ENCODE data around the gene IGSF21.
A peak's percentile ranks its signal among the peaks of the same experiment; 100 is the strongest.
"Not testable (repeated sequence)": the region's sequence is repeated elsewhere in the genome, so short reads cannot be mapped to it uniquely, and the experiment has no call there.

The IGSF21 gene

DNA sequence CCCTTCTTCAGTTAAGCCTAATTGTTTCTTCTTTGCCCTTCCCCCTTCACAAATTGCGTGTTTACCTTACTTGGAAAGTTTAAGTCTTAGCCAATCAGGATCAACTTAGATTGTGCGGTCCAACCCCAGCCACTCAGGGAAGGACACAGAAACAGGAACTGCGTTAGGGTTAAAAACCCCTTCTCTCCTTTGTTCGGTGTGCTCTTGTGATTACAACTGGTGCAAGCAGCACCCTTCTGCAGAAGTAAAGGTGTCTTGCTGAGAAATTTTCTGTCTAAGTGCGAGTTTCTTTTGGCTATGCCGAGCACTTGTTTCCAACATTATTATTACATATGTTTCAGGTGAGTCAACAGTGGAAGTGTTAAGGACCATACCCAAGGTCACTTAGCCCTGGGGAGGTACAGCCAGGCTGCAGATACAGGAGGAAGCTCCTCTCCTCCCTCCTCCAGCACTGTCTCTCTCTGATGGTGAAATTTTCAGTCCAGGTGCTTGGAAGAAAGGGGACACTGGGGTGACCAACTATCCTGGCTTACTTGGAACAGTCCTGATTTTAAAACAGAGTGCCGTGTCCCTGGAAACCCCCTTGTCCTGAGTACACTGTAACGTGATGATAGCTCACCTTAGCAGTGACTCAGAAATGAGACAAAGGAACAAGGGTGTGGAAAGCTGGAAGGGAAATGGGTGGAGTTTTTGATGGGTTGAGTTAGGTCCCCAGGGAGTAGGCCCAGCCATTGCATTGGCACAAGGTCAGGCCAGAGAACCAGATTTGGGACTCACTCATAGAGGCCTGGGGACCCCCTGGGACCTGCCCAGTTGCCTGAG lies 304.4 kb downstream of the IGSF21 start:
- no peak for DNase-seq

DNA sequence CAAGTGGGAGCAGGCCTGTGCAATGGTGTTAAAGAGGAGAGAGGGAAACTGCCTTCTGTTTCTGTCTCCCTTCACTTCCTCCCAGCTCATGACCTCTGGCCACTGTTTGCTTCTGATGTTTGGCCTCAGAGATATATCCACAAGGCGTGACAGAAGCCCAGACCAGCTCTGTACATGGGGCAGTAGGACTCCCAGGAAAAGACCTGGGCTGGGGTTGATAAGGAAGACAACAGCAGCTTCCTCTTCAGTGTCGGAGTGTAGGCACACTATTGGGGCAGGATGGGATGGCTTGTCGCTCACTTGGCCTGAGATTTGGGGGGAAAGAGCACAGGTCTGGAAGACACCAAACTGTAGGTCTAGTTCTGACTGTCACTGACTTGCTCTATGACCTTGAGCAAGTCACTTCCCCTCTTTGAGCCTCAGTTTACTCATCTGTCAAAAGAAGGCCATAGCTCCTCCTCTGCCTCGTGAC lies 305.3 kb downstream of the IGSF21 start:
- DNase-seq, result no peak

DNA sequence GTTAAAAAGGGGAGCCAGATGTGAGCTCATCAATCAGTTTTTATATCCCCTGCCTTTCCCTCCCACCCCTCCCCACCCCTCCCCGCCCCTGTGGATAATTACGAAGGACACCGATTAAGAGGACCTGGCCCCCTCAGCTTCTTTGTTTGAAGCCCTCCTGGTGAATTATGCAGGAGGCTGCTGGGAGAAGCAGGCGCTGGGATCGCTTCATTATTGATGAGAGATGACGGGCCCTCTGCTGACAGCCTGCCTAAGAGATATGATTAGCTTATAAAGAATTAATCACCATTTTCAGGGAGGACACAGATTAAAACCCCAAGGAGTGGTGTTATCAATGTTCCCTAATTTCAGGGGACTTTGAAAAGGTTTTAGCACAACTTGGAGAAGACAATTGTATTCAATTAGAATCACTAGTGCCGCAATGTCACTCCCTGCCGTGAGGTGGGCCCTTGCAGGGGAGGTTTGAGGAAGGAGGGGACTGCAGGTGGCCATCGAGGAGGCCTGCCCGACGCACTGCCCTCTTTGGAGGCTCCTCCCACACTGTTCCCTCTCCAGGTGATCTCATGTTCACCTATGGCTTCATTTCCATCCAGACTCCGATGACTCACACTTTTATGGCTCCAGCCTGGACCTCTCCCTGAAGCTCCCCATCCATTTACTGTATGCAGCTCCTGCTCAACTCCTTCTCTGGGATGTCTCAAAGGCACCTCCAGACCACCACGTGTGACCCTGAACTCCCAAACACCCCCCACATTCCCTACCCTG lies 306.1 kb downstream of the IGSF21 start:
- peak; percentile 10 for DNase-seq

DNA sequence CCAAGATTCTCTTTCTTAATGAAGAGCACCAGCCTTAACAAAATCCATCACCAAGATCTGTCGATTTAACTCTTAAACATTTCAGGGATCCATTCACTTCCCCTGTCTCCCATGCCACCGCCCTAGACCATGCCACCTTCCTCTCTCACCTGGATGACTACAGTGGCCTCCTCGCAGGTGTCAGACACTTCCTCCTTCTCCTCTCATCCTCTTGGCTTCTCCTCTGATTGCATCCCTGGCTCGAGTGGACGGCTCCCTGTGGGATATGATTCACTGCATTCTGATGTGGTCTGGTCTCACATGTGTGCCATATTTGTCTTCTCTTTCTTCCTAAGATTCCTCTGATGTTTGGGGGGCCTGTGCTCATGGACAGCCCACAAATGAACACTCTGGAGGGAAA lies 306.7 kb downstream of the IGSF21 start:
- DNase-seq, result no peak

DNA sequence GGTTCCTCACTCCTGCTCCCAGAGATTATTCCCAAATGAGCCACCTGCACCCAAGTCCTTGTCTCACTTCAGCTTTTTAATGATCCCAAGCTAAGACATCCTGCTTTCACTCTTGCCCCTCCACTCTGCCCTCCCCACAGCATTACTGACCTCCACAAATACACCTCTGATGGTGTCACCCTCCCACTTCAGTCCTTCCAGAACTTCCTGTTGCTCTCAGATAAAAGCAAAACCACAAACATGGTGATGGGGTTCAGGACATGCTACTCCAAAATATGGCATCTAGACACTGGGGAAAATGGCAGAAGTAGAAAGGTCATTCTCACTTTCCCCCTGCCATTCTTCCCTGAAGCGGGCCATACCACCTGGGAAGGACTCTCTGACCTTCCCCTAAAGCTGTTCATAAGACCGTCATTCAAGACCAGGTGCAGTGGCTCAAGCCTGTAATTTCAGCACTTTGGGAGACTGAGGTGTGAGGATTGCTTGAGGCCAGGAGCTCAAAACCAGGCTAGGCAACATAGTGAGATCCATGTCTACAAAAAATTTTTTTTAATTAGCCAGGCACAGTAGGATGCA lies 307.4 kb downstream of the IGSF21 start:
- no peak for DNase-seq

DNA sequence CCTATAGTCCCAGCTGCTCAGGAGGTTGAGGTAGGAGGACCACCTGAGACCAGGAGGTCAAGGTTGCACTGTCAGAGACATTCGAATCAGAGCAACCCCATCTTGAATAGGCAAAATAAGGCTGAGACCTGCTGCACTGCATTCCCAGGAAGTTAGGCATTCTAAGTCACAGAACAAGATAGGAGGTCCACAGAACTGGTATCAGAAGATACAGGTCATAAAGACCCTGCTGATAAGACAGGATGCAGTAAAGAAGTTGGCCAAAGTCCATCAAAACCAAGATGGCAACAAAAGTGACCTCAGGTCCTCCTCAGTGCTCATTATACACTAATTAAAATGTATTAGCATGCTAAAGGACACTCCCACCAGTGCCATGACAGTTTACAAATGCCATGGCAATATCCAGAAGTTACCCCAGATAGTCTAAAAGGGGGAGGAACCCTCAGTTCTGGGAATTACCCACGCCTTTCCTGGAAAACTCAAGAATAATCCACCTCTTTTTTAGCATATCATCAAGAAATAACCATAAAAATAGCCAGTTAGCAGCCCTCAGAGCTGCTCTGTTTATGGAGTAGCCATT lies 307.9 kb downstream of the IGSF21 start:
- DNase-seq, result no peak

DNA sequence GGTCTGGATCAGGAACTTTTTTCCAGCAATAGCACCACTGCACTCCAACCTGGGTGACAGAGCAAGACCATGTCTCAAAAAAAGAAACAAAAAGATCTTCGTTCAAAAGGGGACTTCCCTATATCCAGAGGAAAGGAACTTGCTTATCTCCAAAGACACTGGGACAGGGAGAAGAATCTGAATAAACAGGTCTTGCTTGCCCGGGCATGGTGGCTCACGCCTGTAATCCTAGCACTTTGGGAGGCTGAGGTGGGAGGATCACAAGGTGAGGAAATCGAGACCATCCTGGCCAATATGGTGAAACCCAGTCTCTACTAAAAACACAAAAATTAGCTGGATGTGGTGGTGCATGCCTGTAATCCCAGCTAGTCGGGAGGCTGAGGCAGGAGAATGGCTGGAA lies 308.5 kb downstream of the IGSF21 start:
- DNase-seq, result not testable (repeated sequence)

DNA sequence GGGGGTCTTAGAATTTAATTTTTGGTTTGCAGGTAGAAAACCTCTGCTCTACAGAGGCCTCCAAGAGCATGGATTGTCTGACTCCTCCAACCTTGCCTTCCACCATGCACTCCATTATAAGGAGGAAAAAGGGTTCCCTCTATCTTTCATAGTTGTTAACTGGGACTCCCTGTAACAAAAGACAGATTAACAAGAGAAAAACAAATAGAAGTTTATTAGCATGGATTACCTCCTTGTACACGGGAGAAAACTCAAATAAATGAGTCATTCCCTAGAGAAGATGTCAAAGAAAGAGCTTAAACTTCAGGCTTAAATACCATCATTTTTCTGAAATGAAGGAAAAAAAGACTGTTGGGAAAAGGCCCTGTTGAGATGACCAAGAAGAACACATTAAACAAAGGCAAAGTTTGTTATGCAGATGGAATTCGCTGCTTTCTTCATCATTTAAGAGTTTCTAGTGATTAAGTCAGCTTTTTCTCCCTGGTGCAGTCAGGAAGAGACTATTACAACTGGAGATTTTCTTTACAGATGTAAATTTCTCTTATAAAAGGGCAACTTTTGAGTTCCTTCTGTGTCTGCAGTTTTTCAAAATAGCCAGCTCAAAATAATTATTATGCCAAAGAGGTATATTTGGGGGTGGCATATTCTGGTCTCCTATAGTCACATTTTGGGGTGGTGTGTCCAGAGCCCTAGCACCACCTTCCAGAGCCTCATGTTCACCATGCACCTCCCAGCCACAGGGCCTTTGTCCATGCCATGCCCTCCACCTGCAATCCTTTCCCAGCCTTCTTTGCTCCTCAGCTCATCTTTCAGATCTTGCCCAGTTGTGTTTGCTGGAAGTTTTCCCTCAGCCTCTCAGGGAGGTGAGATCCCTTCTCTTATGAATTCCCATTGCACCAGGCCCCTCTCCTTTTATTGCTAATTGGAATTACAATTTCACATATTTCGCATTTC lies 310.0 kb downstream of the IGSF21 start:
- no peak for DNase-seq

DNA sequence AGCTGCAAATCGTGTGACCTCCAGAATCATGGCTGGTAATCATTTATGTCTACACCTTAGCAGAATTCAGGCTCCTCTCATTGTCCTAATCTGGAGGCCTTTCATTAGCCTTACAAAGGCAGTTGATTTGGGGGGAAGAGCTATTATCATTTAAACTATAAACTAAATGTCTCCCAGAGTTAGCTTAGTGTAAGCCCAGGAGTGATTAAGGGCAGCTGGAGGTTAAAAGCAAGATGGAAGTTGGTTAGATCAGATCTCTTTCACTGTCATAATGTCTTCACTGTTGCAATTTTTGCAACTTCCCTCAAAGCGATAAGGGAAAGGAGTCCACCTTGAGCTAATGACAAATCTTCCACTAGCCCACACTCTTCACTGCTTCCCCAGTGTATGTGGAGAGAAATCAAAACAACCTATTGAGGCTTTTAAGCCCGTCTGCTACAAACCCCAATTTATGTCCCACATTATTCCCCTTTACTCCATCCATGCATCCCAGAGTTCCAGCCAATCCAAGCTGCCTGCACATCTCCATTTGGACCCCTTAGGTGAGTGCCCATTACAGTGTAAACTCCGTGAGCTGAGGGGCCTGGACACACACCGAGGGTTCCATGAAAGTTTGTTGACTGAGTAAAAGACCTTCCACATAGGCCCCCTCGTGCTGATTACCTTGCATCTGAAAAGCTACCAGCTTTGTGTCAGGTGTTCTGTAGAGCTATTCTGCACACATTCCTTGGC lies 311.7 kb downstream of the IGSF21 start:
- DNase-seq, result no peak

DNA sequence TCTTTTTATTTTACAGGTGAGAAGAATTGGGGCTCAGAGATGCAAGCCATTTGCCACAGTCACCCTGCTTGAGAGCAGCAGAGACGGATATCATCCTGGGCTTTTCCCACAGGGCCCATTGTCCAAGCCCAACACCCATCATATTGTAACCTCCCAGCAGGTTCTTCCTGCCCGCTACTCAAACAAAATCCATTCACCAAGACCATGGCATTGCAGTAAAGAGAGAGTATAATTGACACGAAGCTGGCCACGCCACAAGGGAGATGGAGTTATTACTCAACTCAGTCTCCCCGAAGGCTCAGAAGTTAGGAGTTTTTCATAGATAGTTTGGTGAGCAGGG lies 312.2 kb downstream of the IGSF21 start:
- DNase-seq, result no peak

DNA sequence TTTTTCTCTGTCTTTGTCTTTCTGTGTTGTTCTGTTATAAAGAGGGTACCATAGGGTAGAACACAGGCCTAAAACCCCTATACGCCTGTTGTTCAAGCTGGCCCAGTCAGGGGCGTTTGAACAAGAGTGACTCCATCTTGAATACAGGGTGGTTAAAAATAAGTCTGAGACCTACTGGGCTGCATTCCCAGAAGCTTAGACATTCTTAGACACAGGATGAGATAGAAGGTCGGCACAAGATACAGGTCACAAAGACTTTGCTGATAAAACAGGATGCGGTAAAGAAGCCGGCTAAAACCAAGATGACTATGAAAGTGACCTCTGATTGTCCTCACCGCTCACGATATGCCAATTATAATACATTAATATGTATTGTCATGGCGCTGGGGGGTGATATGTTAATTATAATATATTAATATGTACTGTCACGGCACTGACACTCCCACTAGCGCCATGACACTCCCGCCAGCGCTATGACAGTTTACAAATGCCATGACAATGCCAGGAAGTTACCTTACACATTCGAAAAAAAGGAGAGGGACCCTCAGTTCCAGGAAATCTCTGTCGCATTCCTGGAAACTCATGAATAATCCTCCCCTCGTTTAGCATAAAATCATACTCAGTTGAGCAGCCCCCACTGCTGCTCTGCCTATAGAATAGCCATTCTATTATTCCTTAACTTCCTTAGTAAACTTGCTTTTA lies 314.6 kb downstream of the IGSF21 start:
- no peak for DNase-seq

DNA sequence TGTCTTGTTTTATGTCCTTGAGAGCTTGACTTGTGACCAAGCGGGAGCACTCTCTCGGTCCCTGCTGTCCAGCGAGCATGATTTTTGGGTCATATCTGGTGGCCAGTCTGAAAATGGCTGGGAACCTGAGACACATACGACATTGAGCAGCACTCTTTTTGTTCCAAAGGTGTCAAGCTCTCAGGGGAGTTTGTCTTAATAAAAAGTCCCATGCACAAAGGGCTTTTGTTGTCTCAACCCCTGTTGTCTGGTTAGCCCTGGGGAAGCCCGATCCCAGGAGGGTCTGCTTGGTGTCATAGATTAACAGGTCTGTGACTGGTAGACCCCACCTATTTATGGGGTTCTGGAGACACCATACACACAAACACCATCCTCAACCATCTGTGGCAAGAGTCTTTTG lies 315.4 kb downstream of the IGSF21 start:
- no peak for DNase-seq

DNA sequence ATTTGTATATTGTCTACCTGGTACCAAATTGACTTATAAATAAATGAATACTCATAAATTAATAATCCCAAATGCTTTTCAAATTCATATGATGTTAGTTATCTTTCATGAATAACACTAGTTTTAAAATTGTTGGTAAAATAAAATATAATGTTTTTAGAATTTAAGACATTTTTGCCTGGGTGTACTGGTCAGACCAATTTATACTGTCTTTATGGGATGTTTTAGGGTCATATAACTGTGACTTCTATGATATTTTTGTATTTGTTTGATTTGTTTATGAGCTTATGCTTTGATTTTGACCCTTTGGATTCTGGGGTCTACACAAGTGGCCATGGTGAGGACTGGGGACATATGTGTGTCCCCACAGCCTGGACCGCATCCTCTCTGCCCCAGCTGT lies 319.0 kb downstream of the IGSF21 start:
- no peak for DNase-seq

All from NCI-H510A treated with DMSO at 0.1 percent for 48 hours (cell line).